Measurements from ENCODE around the gene KCNN4.

Gene KCNN4

GRCh38 chr19:43743059-43743458 lies 37.7 kb downstream of the KCNN4 start:
- H3K9ac ChIP-seq (ENCODE audit: low read depth, low read length, poor library complexity, severe bottlenecking), result no peak overlapping the region
- H3F3A ChIP-seq (ENCODE audit: low read depth), result no peaks in the 10 kb centered on the region
- peaks cover 75% of the 10 kb centered on the region; the same call in 1 of the 2 replicates for H3K36me3 ChIP-seq (ENCODE audit: insufficient read depth, low read length)
- no peaks in the 10 kb centered on the region for H3K79me2 ChIP-seq (ENCODE audit: insufficient read depth, low read length)
- H4K20me1 ChIP-seq (ENCODE audit: insufficient read depth, low read length, poor library complexity, severe bottlenecking), result no peaks in the 10 kb centered on the region
- no peaks in the 10 kb centered on the region for H3K9me3 ChIP-seq (ENCODE audit: insufficient read depth, low read depth, low read length)
- TF ChIP-seq EZH2phosphoT487 (IDR thresholded peaks at IDR 0.05; ENCODE audit: borderline replicate concordance) (no peak), CTCF (conservative IDR thresholded peaks at IDR 0.05; ENCODE audit: low read length) (no peak)
- H3K27me3 ChIP-seq (ENCODE audit: insufficient read depth, low read length, poor library complexity, severe bottlenecking), result no peaks in the 10 kb centered on the region
- H3K9me2 ChIP-seq (replicated peaks; ENCODE audit: low read depth, low read length), result no peaks in the 10 kb centered on the region
- no peak overlapping the region for H2AFZ ChIP-seq (ENCODE audit: low read length)
- H3K4me2 ChIP-seq (ENCODE audit: low read depth, low read length, poor library complexity, severe bottlenecking), result no peak overlapping the region
- H3K4me3 ChIP-seq (ENCODE audit: low read length, poor library complexity, severe bottlenecking), result no peak overlapping the region
- H3K4me1 ChIP-seq (ENCODE audit: insufficient read depth, low read length, poor library complexity, severe bottlenecking), result no peaks in the 10 kb centered on the region

GRCh38 chr19:43741075-43741825 lies 39.5 kb downstream of the KCNN4 start:
- Histone ChIP-seq H3K4me1 (ENCODE audit: insufficient read depth, low read length, poor library complexity, severe bottlenecking) (no peaks in the 10 kb centered on the region), H3F3A (ENCODE audit: low read depth) (no peaks in the 10 kb centered on the region), H3K4me3 (ENCODE audit: low read length, poor library complexity, severe bottlenecking) (no peak overlapping the region), H3K9me2 (replicated peaks; ENCODE audit: low read depth, low read length) (no peaks in the 10 kb centered on the region), H3K9ac (ENCODE audit: low read depth, low read length, poor library complexity, severe bottlenecking) (no peak overlapping the region), H4K20me1 (ENCODE audit: insufficient read depth, low read length, poor library complexity, severe bottlenecking) (no peaks in the 10 kb centered on the region), H3K4me2 (ENCODE audit: low read depth, low read length, poor library complexity, severe bottlenecking) (no peak overlapping the region), H3K9me3 (ENCODE audit: insufficient read depth, low read depth, low read length) (no peaks in the 10 kb centered on the region), H2AFZ (ENCODE audit: low read length) (no peak overlapping the region), H3K36me3 (ENCODE audit: insufficient read depth, low read length) (peaks cover 72% of the 10 kb centered on the region; the same call in 1 of the 2 replicates), H3K27me3 (ENCODE audit: insufficient read depth, low read length, poor library complexity, severe bottlenecking) (no peaks in the 10 kb centered on the region), H3K79me2 (ENCODE audit: insufficient read depth, low read length) (no peaks in the 10 kb centered on the region)
- no peak for TF ChIP-seq CTCF (conservative IDR thresholded peaks at IDR 0.05; ENCODE audit: low read length)
- no peak for TF ChIP-seq EZH2phosphoT487 (IDR thresholded peaks at IDR 0.05; ENCODE audit: borderline replicate concordance)

GRCh38 chr19:43739439-43740235 lies 41.1 kb downstream of the KCNN4 start:
- Histone ChIP-seq H3K9me3 (ENCODE audit: insufficient read depth, low read depth, low read length) (no peaks in the 10 kb centered on the region), H3K36me3 (ENCODE audit: insufficient read depth, low read length) (peaks cover 74% of the 10 kb centered on the region; the same call in 1 of the 2 replicates), H4K20me1 (ENCODE audit: insufficient read depth, low read length, poor library complexity, severe bottlenecking) (no peaks in the 10 kb centered on the region), H3K79me2 (ENCODE audit: insufficient read depth, low read length) (no peaks in the 10 kb centered on the region), H3K9ac (ENCODE audit: low read depth, low read length, poor library complexity, severe bottlenecking) (no peak overlapping the region), H3K4me1 (ENCODE audit: insufficient read depth, low read length, poor library complexity, severe bottlenecking) (no peaks in the 10 kb centered on the region), H3K4me2 (ENCODE audit: low read depth, low read length, poor library complexity, severe bottlenecking) (no peak overlapping the region), H3F3A (ENCODE audit: low read depth) (no peaks in the 10 kb centered on the region), H3K27me3 (ENCODE audit: insufficient read depth, low read length, poor library complexity, severe bottlenecking) (no peaks in the 10 kb centered on the region), H2AFZ (ENCODE audit: low read length) (no peak overlapping the region), H3K4me3 (ENCODE audit: low read length, poor library complexity, severe bottlenecking) (no peak overlapping the region), H3K9me2 (replicated peaks; ENCODE audit: low read depth, low read length) (no peaks in the 10 kb centered on the region)
- TF ChIP-seq EZH2phosphoT487 (IDR thresholded peaks at IDR 0.05; ENCODE audit: borderline replicate concordance), result no peak
- TF ChIP-seq CTCF (conservative IDR thresholded peaks at IDR 0.05; ENCODE audit: low read length), result no peak

All from Loucy (cell line).